ENCODE data around the gene TRIM63. TPM values are rescaled to one million over a fixed set of nuclear protein-coding genes. Genes with fewer than 3 reads are reported as not detected.

The TRIM63 gene
- total RNA-seq, 1 experiment from 2014 or later, result not detected

- no peak overlapping the region for H3K4ac ChIP-seq (ENCODE audit: low read depth, low read length)
- H3K79me2 ChIP-seq (ENCODE audit: insufficient read depth, low read length), result no peaks in the 10 kb centered on the region
- no peak overlapping the region for H3K56ac ChIP-seq (ENCODE audit: insufficient read length, low read depth, low read length)
- no peak overlapping the region for H2BK12ac ChIP-seq (ENCODE audit: insufficient read length, low read depth, low read length)
- TF ChIP-seq, protein P1, sequence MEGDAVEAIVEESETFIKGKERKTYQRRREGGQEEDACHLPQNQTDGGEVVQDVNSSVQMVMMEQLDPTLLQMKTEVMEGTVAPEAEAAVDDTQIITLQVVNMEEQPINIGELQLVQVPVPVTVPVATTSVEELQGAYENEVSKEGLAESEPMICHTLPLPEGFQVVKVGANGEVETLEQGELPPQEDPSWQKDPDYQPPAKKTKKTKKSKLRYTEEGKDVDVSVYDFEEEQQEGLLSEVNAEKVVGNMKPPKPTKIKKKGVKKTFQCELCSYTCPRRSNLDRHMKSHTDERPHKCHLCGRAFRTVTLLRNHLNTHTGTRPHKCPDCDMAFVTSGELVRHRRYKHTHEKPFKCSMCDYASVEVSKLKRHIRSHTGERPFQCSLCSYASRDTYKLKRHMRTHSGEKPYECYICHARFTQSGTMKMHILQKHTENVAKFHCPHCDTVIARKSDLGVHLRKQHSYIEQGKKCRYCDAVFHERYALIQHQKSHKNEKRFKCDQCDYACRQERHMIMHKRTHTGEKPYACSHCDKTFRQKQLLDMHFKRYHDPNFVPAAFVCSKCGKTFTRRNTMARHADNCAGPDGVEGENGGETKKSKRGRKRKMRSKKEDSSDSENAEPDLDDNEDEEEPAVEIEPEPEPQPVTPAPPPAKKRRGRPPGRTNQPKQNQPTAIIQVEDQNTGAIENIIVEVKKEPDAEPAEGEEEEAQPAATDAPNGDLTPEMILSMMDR (conservative IDR thresholded peaks at IDR 0.05), result no peak
- DNase-seq, result peak; percentile 47
- H3K79me1 ChIP-seq (ENCODE audit: insufficient read depth, low read depth, low read length, poor library complexity, severe bottlenecking), result no peaks in the 10 kb centered on the region
- H3K23ac ChIP-seq (ENCODE audit: insufficient read length, low read depth, low read length), result no peak overlapping the region
- H3K4me2 ChIP-seq (ENCODE audit: insufficient read depth, insufficient read length, low read length), result peak overlapping the region; percentile 40
- H3K27me3 ChIP-seq (ENCODE audit: insufficient read depth, low read length), result peaks cover 51% of the 10 kb centered on the region
- no peak overlapping the region for H4K5ac ChIP-seq (ENCODE audit: insufficient read length, low read depth, low read length)
- H2AK5ac ChIP-seq (ENCODE audit: insufficient read length, low read length), result no peak overlapping the region
- Mint-ChIP-seq H3K9me3 (no peaks in the 10 kb centered on the region; a peak in 1 of 5 replicates), H3K36me3 (ENCODE audit: insufficient read depth in 1 of 3, low read depth in 3 of 3) (no peaks in the 10 kb centered on the region), H3K27ac (no peak overlapping the region), H3K4me1 (peaks cover 5 to 9% of the 10 kb centered on the region in 2 experiments; a peak in 3 of 4 replicates), H3K27me3 (ENCODE audit: low read depth) (peaks cover 98% of the 10 kb centered on the region), H3K4me3 (peak overlapping the region; percentile 34 to 64)
- no peak overlapping the region for H3K9ac ChIP-seq (ENCODE audit: extremely low read depth, insufficient read length, low read length)
- H3K27ac ChIP-seq (ENCODE audit: insufficient read length, low read depth, low read length), result no peak overlapping the region
- no peak overlapping the region for H2BK15ac ChIP-seq (ENCODE audit: low read depth, low read length)
- H3K23me2 ChIP-seq (ENCODE audit: insufficient read length, low read depth, low read length, poor library complexity, severe bottlenecking), result peaks cover 10% of the 10 kb centered on the region
- WGBS (ENCODE audit: extremely low coverage, insufficient read length, low lambda C conversion rate), result no CpG with 5 or more reads among the region's 29 CpGs
- no peak overlapping the region for H4K8ac ChIP-seq (replicated peaks; ENCODE audit: insufficient read length, low read depth, low read length)
- H2BK20ac ChIP-seq (ENCODE audit: low read depth, low read length, poor library complexity, severe bottlenecking), result no peak overlapping the region
- H2BK120ac ChIP-seq (ENCODE audit: low read depth, low read length, poor library complexity, severe bottlenecking), result no peak overlapping the region
- no peak overlapping the region for H2BK5ac ChIP-seq (ENCODE audit: insufficient read length, low read length)
- H3K9me3 ChIP-seq (ENCODE audit: control insufficient read depth, low read depth, low read length), result no peaks in the 10 kb centered on the region
- H2AFZ ChIP-seq (ENCODE audit: low read length), result no peak overlapping the region
- no peaks in the 10 kb centered on the region for H3K4me1 ChIP-seq (ENCODE audit: insufficient read depth, low read length)
- peaks cover 4% of the 10 kb centered on the region for H4K20me1 ChIP-seq (ENCODE audit: control insufficient read depth, insufficient read depth, insufficient read length)
- H3T11ph ChIP-seq (ENCODE audit: low read length), result no peak overlapping the region
- no peak overlapping the region for H3K18ac ChIP-seq (ENCODE audit: insufficient read length, low read depth, low read length)
- no peak overlapping the region for H4K91ac ChIP-seq (ENCODE audit: insufficient read length, low read depth, low read length)
- H3K14ac ChIP-seq (ENCODE audit: insufficient read depth, low read length), result no peak overlapping the region
These were observed 22.3 kb downstream of the TRIM63 start for GRCh38 chr1:26044971-26045721.
